Rectal smooth muscle tissue (tissue), 1 donor: Measurements from ENCODE around the gene GNA14.

Experiments
- H3K27ac ChIP-seq: one replicate; pipeline ENCODE4 v1.7.0; 2013; ENCODE audit warnings: low read depth, low read length, inconsistent platforms
- H3K27me3 ChIP-seq: one replicate; pipeline ENCODE4 v1.7.0; 2013; ENCODE audit warnings: low read length; ENCODE audit not compliant: control insufficient read depth, insufficient read depth
- H3K36me3 ChIP-seq: one replicate; pipeline ENCODE4 v1.7.0; 2013; ENCODE audit warnings: low read length; ENCODE audit not compliant: control insufficient read depth, insufficient read depth
- H3K4me1 ChIP-seq: one replicate; pipeline ENCODE4 v1.7.0; 2013; ENCODE audit warnings: low read length; ENCODE audit not compliant: control insufficient read depth, insufficient read depth
- H3K4me3 ChIP-seq: one replicate; pipeline ENCODE4 v1.7.0; 2013; ENCODE audit warnings: low read length
- H3K9ac ChIP-seq: one replicate; pipeline ENCODE4 v1.7.0; 2013; ENCODE audit warnings: low read length

The GNA14 gene

DNA sequence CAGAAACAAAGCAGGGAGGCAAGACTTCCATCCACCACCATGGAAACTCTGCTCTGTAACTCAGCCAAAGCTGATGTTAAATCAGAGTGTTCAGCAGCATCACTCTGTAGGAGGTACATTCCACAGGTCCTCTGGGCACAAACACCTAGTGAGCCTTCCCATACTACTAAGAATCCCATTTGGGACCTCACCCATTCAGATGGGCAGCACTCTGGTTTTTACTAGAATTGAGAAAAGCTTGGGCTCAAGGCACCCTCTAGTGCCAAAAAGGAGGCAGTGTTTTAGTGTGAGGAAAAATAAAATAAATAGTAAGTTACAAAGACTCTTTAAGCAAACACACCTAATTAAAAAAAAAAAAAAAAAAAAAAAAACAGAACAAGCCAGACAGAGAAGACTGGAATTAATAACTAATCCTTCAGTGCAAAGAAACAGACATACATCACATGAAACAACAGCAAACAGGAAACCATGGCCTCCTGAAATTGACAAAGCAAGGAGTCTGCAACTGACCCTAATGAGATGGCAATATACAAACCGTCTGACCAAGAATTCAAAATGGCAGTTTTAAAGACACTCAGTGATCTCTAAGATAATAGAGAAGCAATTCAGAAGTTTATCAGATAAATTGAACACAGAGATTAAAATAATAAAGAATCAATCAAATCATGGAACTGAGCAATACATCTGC lies 159.5 kb downstream of the GNA14 start:
- no peak overlapping the region for H3K9ac ChIP-seq
- no peaks in the 10 kb centered on the region for H3K36me3 ChIP-seq
- no peak overlapping the region for H3K4me3 ChIP-seq
- no peak overlapping the region for H3K27ac ChIP-seq
- no peaks in the 10 kb centered on the region for H3K4me1 ChIP-seq
- no peaks in the 10 kb centered on the region for H3K27me3 ChIP-seq

DNA sequence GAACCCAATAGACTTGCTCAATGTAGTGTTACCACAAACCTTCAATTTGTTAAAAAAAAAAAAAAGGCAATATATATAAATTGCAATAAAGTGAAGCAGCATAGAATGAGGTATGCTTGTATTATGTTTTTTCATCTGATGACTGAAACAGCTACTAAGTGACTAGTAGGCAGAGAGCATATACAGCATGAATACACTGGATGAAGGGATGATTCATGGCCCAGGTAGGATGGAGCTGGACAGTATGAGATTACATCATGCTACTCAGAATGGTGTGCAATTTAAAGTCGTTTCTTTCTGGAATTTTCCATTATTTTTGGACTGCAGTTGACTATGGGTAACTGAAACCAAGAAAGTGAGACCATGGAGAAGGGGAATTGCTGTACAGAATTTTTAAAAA lies 161.2 kb downstream of the GNA14 start:
- no peaks in the 10 kb centered on the region for H3K4me1 ChIP-seq
- no peak overlapping the region for H3K9ac ChIP-seq
- no peaks in the 10 kb centered on the region for H3K36me3 ChIP-seq
- H3K27me3 ChIP-seq = no peaks in the 10 kb centered on the region
- no peak overlapping the region for H3K27ac ChIP-seq
- no peak overlapping the region for H3K4me3 ChIP-seq

DNA sequence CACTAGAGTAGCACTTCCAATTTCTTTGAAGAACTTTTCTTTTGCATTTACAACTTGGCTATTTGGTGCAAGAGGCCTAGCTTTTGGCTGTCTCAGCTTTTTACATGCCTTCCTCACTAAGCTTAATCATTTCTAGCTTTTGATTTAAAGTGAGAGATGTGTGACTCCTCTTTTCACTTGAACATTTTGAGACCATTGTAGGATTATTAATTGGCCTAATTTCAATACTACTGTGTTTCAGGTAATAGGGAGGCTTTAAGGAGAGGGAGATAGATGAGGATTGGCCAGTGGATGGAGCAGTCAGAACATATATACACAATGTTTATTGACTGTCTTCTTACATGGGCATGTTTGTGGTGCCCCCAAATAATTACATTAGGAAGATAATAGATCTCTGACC lies 161.7 kb downstream of the GNA14 start:
- H3K4me3 ChIP-seq = no peak overlapping the region
- no peak overlapping the region for H3K27ac ChIP-seq
- no peak overlapping the region for H3K9ac ChIP-seq
- no peaks in the 10 kb centered on the region for H3K27me3 ChIP-seq
- H3K4me1 ChIP-seq = no peaks in the 10 kb centered on the region
- H3K36me3 ChIP-seq = no peaks in the 10 kb centered on the region

DNA sequence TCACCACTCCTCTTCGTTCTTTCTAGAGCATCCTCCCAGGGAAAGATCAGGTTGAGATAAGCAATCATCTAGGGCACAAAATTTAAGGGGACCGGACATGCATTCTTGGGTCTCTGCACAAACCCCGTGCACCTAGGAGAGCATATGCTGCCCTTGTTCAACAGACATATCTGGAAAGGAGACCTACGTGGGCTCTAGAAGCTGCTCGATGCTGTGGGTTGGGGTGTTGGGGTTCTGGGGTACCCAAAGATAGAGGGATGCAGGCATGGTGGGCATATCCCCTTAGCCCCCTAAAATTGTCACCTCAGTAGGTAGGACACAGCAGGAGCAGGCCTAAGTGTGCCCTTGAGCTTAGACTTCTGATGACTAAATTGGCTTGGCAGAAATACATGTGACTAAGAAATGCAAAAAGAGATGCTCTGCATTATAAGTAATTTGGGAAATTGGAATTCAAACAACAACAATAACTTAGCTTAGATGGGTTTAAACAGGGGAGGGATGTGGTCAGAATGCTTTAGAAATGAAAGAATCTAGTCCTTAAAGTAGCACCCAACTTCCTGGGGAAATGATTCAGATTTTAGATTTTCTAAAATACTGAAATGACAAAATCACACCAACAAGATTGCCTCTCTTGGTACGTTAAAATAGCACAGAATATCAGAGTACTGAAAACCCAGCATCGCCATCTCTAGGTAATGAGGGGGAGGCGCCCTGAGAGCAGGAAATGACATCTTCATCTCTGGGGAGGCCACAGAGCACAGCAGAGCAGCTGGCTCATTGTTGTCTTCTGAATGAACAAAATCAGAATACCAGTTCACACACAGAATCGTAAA lies 172.3 kb downstream of the GNA14 start:
- no peak overlapping the region for H3K4me3 ChIP-seq
- H3K27ac ChIP-seq = no peak overlapping the region
- no peaks in the 10 kb centered on the region for H3K36me3 ChIP-seq
- no peak overlapping the region for H3K9ac ChIP-seq
- no peaks in the 10 kb centered on the region for H3K27me3 ChIP-seq
- H3K4me1 ChIP-seq = no peaks in the 10 kb centered on the region

DNA sequence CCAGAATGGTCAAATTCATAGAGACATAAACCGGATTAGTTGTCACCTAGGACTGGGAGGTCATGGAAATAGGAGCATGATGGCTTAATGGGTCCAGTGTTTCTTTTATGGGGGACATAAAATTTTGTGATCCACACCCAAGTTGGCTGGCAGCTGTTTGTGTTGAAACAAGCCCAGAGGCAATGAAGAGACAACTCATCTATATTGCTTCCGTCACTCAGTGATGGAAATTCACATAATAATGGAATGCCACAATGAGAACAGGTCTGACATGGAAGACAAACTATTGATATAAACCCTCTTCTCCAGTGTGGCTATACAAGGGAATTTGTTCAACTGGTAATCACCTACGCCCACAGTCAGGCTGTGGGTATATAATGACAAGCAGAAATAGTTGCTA lies 173.2 kb downstream of the GNA14 start:
- Histone ChIP-seq H3K9ac (no peak overlapping the region), H3K36me3 (no peaks in the 10 kb centered on the region), H3K4me1 (no peaks in the 10 kb centered on the region), H3K27ac (no peak overlapping the region), H3K4me3 (no peak overlapping the region), H3K27me3 (no peaks in the 10 kb centered on the region)

DNA sequence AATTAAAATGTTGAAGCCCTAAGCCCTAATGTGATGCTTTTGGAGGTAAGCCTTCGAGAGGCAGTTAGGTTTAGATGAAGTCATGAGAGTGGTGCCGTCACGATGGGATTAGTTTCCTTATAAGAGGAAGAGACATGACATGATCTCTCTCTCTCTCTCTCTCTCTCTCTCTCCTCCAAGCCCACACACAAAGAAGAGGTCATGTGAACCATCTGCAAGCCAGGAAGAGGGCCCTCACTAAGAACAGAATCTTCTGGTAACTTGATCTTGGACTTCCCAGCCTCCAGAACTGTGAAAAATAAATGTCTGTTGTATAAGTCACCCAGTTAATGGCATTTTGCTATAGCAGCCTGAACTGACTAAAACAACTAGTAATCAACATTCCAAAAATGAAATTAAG lies 175.5 kb downstream of the GNA14 start:
- Histone ChIP-seq H3K36me3 (no peaks in the 10 kb centered on the region), H3K4me1 (no peaks in the 10 kb centered on the region), H3K9ac (no peak overlapping the region), H3K27ac (no peak overlapping the region), H3K4me3 (no peak overlapping the region), H3K27me3 (no peaks in the 10 kb centered on the region)

DNA sequence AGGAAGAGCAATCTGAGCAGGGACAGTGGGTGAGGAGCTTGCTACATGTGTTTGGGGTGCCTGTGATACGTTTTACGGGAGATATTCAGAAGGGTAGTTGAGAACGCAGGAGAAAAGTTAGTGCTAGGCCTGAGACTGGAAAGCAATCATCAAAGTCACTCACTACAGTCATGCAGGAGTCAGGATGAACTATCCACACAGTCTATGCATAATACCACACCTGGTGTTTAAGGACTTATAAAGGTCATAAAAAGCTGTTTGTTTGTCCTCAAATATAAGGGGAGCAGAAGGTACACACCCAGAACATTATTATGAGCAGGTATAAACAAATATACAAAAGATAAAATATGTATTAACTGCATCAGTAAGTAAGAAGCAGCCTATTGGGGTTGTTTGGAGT lies 176.6 kb downstream of the GNA14 start:
- no peaks in the 10 kb centered on the region for H3K4me1 ChIP-seq
- no peak overlapping the region for H3K27ac ChIP-seq
- no peak overlapping the region for H3K9ac ChIP-seq
- no peak overlapping the region for H3K4me3 ChIP-seq
- H3K36me3 ChIP-seq = no peaks in the 10 kb centered on the region
- H3K27me3 ChIP-seq = no peaks in the 10 kb centered on the region

DNA sequence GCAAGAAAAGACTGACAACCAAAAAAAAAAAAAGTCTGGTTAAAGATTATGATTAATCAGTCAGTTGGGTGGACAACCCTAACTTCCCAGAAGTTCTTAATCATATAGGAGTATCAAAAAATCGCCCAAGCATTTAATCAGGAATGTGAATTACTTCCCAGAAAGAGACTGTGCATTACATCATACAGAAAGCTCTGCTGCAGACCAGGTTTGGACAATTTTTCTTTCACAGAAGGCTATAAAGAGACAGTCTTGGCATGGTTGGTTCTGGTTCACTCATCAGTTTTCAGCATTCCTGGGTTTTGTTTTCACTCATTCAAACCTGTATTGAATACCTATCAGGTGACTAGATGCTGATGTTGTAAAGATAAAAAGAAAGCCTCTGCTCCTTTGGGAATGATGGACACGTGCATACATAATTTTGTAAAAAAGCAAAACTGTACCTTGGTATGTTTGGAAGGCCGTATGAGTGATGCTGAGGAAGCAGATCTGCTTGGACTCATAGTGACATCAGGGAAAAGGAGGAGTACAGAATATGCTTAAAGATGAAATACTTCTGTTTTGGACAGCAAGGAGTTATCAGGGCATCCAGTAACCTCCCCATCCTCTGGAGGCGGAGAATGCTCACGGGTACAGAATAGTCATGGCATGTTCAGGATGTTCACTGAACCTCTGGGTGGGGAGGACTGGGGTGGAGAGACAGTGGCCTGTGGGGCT lies 178.4 kb downstream of the GNA14 start:
- Histone ChIP-seq H3K9ac (no peak overlapping the region), H3K4me1 (no peaks in the 10 kb centered on the region), H3K36me3 (no peaks in the 10 kb centered on the region), H3K27me3 (no peaks in the 10 kb centered on the region), H3K27ac (no peak overlapping the region), H3K4me3 (no peak overlapping the region)

DNA sequence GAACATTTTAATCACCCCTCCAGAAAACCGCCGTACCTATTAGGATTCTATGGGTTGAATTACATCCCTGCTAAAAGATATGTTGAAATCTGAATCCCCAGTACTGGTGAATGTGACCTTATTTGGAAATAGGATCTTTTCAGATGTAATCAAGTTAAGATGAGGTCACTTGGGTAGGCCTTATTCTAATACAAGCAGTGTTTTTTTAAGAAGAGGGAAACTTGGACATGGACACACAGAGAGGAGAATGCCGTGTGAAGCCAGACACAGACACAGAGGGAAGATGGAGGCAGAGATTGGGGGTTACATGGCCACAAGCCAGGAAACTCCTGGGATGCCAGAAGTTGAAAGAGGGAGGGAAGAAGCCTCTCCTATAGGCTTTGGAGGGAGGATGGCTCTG lies 183.5 kb downstream of the GNA14 start:
- Histone ChIP-seq H3K36me3 (no peaks in the 10 kb centered on the region), H3K27ac (no peak overlapping the region), H3K4me1 (no peaks in the 10 kb centered on the region), H3K9ac (no peak overlapping the region), H3K4me3 (no peak overlapping the region), H3K27me3 (no peaks in the 10 kb centered on the region)

DNA sequence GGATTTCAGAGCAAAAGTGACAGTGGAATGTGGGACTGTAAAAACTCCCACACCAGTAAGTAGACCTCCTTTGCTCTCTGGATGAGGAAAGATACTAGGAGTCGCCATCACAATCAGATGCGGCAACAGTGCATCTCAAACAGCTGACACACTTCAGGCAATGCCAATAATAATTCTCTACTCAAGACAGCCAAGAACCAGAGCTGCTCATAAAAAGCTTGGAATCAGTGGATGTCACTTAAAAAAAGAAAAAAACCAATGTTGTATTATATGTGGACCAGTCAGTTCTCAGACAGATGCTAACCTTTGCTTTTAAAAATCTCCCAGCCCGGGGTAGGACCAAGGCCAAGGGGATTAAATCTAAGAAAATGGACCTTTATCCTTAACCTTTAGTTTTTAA lies 185.0 kb downstream of the GNA14 start:
- no peak overlapping the region for H3K27ac ChIP-seq

DNA sequence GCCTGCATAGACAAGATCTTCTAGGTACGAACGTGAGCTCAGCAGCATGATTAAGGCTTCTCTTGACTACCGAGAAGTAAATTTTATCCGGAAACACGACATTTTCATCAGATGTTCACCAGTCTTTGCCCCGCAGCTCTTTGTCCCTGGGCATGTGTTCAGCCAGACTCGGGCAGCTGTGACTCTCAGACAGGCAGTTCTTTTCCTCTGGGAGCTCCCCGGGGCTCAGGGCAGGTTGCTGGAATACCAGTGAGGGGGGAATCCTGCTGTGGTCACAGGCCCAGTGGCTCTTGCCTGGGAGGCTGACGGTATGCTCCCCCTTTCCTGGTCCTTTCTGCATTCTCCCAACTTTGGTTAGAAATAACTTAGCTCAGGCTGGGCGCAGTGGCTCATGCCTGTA lies 186.1 kb downstream of the GNA14 start:
- H3K27ac ChIP-seq = no peak overlapping the region
- no peaks in the 10 kb centered on the region for H3K4me1 ChIP-seq
- no peaks in the 10 kb centered on the region for H3K36me3 ChIP-seq
- H3K4me3 ChIP-seq = no peak overlapping the region
- no peak overlapping the region for H3K9ac ChIP-seq
- no peaks in the 10 kb centered on the region for H3K27me3 ChIP-seq

More for the DNA sequence above, 185.0 kb downstream of the GNA14 start:
- Histone ChIP-seq H3K27me3 (no peaks in the 10 kb centered on the region), H3K9ac (no peak overlapping the region), H3K36me3 (no peaks in the 10 kb centered on the region), H3K4me3 (no peak overlapping the region), H3K4me1 (no peaks in the 10 kb centered on the region)

DNA sequence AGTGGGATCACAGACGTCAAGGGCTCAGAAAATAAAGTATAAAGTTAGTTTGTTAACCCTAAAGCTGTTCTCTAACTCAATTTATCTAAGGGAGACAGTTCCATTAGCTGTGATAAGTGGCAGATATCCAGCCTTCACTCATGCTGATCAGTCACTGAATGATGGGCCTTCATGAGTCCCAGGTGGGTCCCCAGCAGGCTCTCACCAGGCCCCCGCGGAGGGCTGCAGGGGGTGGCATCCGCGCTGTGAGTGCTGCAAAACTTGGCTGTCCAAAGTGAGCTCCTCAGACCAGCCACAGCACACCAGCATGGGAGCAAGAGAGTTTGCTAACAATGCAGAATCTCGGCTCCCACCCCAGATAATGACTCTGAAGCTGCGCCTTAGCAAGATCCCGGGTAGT lies 187.2 kb downstream of the GNA14 start:
- Histone ChIP-seq H3K4me3 (no peak overlapping the region), H3K36me3 (no peaks in the 10 kb centered on the region), H3K9ac (no peak overlapping the region), H3K27me3 (no peaks in the 10 kb centered on the region), H3K4me1 (no peaks in the 10 kb centered on the region), H3K27ac (no peak overlapping the region)
